Neural cell (in vitro differentiated cells): ENCODE results near the gene CCDC106. TPM values are rescaled to one million over a fixed set of nuclear protein-coding genes. Genes with fewer than 3 reads are reported as not detected.

Experiments used
- H2AFZ ChIP-seq: fragments of 200-600, 300-800 bp; sonication (generic), shearing (Covaris generic); 2 replicates; pipeline ENCODE4 v1.6.0; 2014; ENCODE audit warnings: low read depth, mild to moderate bottlenecking, antibody characterized with exemption, low read length, moderate library complexity
- H3F3A ChIP-seq: fragments of 200-600 bp; shearing (Covaris generic); 2 replicates; pipeline ENCODE4 v1.6.1; 2016; ENCODE audit warnings: mild to moderate bottlenecking, moderate library complexity, mixed read lengths, antibody characterized with exemption, low read length; ENCODE audit not compliant: insufficient read depth, poor library complexity, severe bottlenecking
- H3K27ac ChIP-seq: fragments of 200-600, 300-800 bp; sonication (generic), shearing (Covaris generic); 2 replicates; pipeline ENCODE4 v1.5.1; 2014; ENCODE audit warnings: mild to moderate bottlenecking, low read length, moderate library complexity
- H3K27me3 ChIP-seq: fragments of 300-800, 200-600 bp; sonication (generic), shearing (Covaris generic); 2 replicates; pipeline ENCODE4 v1.6.0; 2014; ENCODE audit warnings: mild to moderate bottlenecking, low read depth, low read length, moderate library complexity; ENCODE audit not compliant: insufficient read depth
- H3K36me3 ChIP-seq: fragments of 300-800, 200-600 bp; sonication (generic), shearing (Covaris generic); 2 replicates; pipeline ENCODE4 v1.5.1; 2014; ENCODE audit warnings: mild to moderate bottlenecking, antibody characterized with exemption, low read length, moderate library complexity; ENCODE audit not compliant: insufficient read depth
- H3K4me2 ChIP-seq: fragments of 300-800, 200-600 bp; sonication (generic), shearing (Covaris generic); 2 replicates; pipeline ENCODE4 v1.6.0; 2014; ENCODE audit warnings: mild to moderate bottlenecking, low read length
- H3K4me3 ChIP-seq: fragments of 300-800, 200-600 bp; sonication (generic), shearing (Covaris generic); 2 replicates; pipeline ENCODE4 v1.5.1; 2014; ENCODE audit warnings: mild to moderate bottlenecking, low read length, moderate library complexity
- H3K79me2 ChIP-seq: fragments of 200-600 bp; shearing (Covaris generic); replicated peaks from 2 replicates; pipeline ENCODE4 v1.6.0; 2014; ENCODE audit warnings: mild to moderate bottlenecking, low read length, moderate library complexity; ENCODE audit not compliant: insufficient read depth
- H3K9ac ChIP-seq: fragments of 300-800, 200-600 bp; sonication (generic), shearing (Covaris generic); 2 replicates; pipeline ENCODE4 v1.6.1; 2016; ENCODE audit warnings: mild to moderate bottlenecking, low read length, mixed read lengths
- H3K9me2 ChIP-seq: fragments of 200-600 bp; shearing (Covaris generic); 2 replicates; pipeline ENCODE4 v1.6.1; 2016; ENCODE audit warnings: mild to moderate bottlenecking, low read length, mixed read lengths; ENCODE audit not compliant: insufficient read depth
- H3K9me3 ChIP-seq: fragments of 200-600, 300-800 bp; sonication (generic), shearing (Covaris generic); 2 replicates; pipeline ENCODE4 v1.6.1; 2016; ENCODE audit warnings: mild to moderate bottlenecking, mixed run types, low read length, moderate library complexity, mixed read lengths
- H4K20me1 ChIP-seq: fragments of 200-600 bp; shearing (Covaris generic); 2 replicates; pipeline ENCODE4 v1.6.1; 2016; ENCODE audit warnings: mild to moderate bottlenecking, mixed run types; ENCODE audit not compliant: insufficient read depth
- EP300 ChIP-seq: fragments of 450-650 bp; conservative IDR thresholded peaks from 2 replicates; pipeline ENCODE4 v1.6.1; 2014; ENCODE audit warnings: antibody characterized with exemption, mild to moderate bottlenecking, moderate library complexity; ENCODE audit not compliant: poor library complexity, severe bottlenecking
- EZH2 ChIP-seq: fragments of 200-600, 300-800 bp; shearing (Covaris generic), sonication (generic); IDR thresholded peaks from 2 replicates; pipeline ENCODE4 v1.6.1; 2014; ENCODE audit warnings: antibody characterized with exemption, low read length, borderline replicate concordance, mild to moderate bottlenecking; ENCODE audit not compliant: insufficient read depth, poor library complexity, severe bottlenecking
- MXI1 ChIP-seq: fragments of 450-650 bp; conservative IDR thresholded peaks from 2 replicates; pipeline ENCODE4 v1.6.1; 2014; ENCODE audit warnings: antibody characterized with exemption, mild to moderate bottlenecking; ENCODE audit not compliant: poor library complexity, severe bottlenecking
- POLR2AphosphoS5 ChIP-seq: IDR thresholded peaks from 2 replicates; pipeline ENCODE4 v1.6.1; 2012
- RAD21 ChIP-seq: fragments of 450-650 bp; conservative IDR thresholded peaks from 2 replicates; pipeline ENCODE4 v1.6.1; 2014; ENCODE audit warnings: antibody characterized with exemption, mild to moderate bottlenecking, moderate library complexity
- SMC3 ChIP-seq: fragments of 450-650 bp; conservative IDR thresholded peaks from 2 replicates; pipeline ENCODE4 v1.6.1; 2014; ENCODE audit warnings: antibody characterized with exemption, mild to moderate bottlenecking, moderate library complexity; ENCODE audit not compliant: poor library complexity
- TAF1 ChIP-seq: IDR thresholded peaks from 2 replicates; pipeline ENCODE4 v1.6.1; 2012; ENCODE audit warnings: low read depth
- polyA plus RNA-seq: library from polyadenylated mRNA; depleted of rRNA; stranded (reverse); fragments of >200 nt; gene quantifications from 2 replicates; pipeline ENCODE4 v1.2.3, GENCODE V29; 2014
- TF ChIP-seq, protein P1 (sequence below): IDR thresholded peaks from 2 replicates; pipeline ENCODE4 v1.6.1; 2012; ENCODE audit warnings: borderline replicate concordance
- TF ChIP-seq, protein P2 (sequence below): fragments of 450-650 bp; IDR thresholded peaks from 2 replicates; pipeline ENCODE4 v1.5.1; 2014; ENCODE audit warnings: antibody characterized with exemption, mild to moderate bottlenecking, moderate library complexity; ENCODE audit not compliant: poor library complexity, severe bottlenecking

CCDC106 gene
- polyA plus RNA-seq, 1 donor from 2014 or later, result 33.8 TPM

DNA sequence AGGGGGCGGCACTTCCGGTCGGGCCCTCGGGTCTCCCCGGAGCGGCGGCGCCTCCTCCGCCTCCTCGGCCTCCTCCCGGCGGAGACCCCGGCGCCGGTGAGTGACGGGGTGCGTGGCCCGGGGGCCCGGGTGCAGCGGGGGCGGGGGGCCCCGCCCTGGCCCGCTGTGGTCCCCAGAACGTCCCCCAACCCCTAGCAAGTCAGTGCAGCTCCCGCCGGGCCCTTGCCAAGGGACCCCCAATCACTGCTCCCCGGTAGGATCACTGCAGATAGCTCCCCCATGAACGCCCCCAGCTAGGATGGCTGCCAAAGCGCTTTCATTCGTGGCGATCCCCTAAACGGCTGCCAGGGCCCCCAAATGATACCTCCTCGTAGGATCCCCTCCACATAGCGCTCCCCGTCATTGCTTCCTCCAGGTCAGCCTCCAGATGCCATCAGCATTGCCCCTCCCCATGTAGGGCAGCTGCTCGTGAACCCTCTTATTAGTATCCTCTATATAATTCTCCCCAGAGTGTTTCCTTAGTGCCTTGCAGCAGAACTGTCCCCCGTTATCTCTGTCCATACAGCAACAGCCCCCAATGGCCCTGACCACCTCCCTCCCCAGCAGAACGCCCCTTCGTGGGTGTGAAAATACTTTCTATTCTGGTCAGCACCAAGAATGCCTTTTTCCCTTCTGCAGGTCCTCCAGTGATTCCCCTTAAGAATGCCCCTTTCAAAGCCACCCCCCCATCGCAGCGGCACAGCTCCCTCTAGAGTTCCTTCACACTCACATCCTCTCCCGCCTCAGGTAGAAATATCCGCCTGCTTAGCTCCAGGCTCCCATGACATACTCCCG lies 42.2 kb upstream of the CCDC106 start, which contains the start of gene ZNF865:
ZNF865 (plus strand) TSS at position 11 of the 834 bp plus-strand sequence. CDS start 7,972 bp downstream, outside the sequence.
- TF ChIP-seq, protein P1, sequence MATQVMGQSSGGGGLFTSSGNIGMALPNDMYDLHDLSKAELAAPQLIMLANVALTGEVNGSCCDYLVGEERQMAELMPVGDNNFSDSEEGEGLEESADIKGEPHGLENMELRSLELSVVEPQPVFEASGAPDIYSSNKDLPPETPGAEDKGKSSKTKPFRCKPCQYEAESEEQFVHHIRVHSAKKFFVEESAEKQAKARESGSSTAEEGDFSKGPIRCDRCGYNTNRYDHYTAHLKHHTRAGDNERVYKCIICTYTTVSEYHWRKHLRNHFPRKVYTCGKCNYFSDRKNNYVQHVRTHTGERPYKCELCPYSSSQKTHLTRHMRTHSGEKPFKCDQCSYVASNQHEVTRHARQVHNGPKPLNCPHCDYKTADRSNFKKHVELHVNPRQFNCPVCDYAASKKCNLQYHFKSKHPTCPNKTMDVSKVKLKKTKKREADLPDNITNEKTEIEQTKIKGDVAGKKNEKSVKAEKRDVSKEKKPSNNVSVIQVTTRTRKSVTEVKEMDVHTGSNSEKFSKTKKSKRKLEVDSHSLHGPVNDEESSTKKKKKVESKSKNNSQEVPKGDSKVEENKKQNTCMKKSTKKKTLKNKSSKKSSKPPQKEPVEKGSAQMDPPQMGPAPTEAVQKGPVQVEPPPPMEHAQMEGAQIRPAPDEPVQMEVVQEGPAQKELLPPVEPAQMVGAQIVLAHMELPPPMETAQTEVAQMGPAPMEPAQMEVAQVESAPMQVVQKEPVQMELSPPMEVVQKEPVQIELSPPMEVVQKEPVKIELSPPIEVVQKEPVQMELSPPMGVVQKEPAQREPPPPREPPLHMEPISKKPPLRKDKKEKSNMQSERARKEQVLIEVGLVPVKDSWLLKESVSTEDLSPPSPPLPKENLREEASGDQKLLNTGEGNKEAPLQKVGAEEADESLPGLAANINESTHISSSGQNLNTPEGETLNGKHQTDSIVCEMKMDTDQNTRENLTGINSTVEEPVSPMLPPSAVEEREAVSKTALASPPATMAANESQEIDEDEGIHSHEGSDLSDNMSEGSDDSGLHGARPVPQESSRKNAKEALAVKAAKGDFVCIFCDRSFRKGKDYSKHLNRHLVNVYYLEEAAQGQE, result no peak
- TF ChIP-seq SMC3, result peak; percentile 84
- TF ChIP-seq, protein P2, sequence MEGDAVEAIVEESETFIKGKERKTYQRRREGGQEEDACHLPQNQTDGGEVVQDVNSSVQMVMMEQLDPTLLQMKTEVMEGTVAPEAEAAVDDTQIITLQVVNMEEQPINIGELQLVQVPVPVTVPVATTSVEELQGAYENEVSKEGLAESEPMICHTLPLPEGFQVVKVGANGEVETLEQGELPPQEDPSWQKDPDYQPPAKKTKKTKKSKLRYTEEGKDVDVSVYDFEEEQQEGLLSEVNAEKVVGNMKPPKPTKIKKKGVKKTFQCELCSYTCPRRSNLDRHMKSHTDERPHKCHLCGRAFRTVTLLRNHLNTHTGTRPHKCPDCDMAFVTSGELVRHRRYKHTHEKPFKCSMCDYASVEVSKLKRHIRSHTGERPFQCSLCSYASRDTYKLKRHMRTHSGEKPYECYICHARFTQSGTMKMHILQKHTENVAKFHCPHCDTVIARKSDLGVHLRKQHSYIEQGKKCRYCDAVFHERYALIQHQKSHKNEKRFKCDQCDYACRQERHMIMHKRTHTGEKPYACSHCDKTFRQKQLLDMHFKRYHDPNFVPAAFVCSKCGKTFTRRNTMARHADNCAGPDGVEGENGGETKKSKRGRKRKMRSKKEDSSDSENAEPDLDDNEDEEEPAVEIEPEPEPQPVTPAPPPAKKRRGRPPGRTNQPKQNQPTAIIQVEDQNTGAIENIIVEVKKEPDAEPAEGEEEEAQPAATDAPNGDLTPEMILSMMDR, result peak; percentile 92
- peak; percentile 83 for TF ChIP-seq RAD21
- TF ChIP-seq MXI1, result no peak
- TF ChIP-seq EP300, result no peak
- no peak for TF ChIP-seq TAF1
- peak; percentile 48 for TF ChIP-seq POLR2AphosphoS5
- TF ChIP-seq EZH2, result no peak
- H3K4me3 ChIP-seq, result peak within 1 kb of the TSS; percentile 97
- H3K36me3 ChIP-seq, result peaks cover 8% of the 10 kb centered on the region

GRCh38 chr19:55606471-55606787 lies 41.6 kb upstream of the CCDC106 start:
- H2AFZ ChIP-seq, result no peak overlapping the region
- TF ChIP-seq, protein P1, result no peak
- TF ChIP-seq MXI1 (no peak), POLR2AphosphoS5 (no peak), RAD21 (no peak), TAF1 (no peak)
- H3K27ac ChIP-seq, result peak overlapping the region; percentile 97

More for the DNA sequence above, 42.2 kb upstream of the CCDC106 start, which contains the start of gene ZNF865:
- Histone ChIP-seq H3K9me3 (no peaks in the 10 kb centered on the region), H3K27ac (peak within 1 kb of the TSS; percentile 97), H4K20me1 (no peaks in the 10 kb centered on the region), H3F3A (no peaks in the 10 kb centered on the region), H3K4me2 (peak within 1 kb of the TSS; percentile 87), H3K9me2 (no peaks in the 10 kb centered on the region), H3K79me2 (peaks cover 30% of the 10 kb centered on the region), H3K9ac (peak within 1 kb of the TSS; percentile 97), H3K27me3 (no peaks in the 10 kb centered on the region), H2AFZ (peak within 1 kb of the TSS; percentile 65)

More at GRCh38 chr19:55606471-55606787, 41.6 kb upstream of the CCDC106 start:
- no peaks in the 10 kb centered on the region for H3F3A ChIP-seq
- no peaks in the 10 kb centered on the region for H4K20me1 ChIP-seq
- H3K9ac ChIP-seq, result peak overlapping the region; percentile 97
- H3K9me2 ChIP-seq, result no peaks in the 10 kb centered on the region
- H3K27me3 ChIP-seq, result no peaks in the 10 kb centered on the region
- H3K4me3 ChIP-seq, result peak overlapping the region; percentile 97
- peaks cover 25% of the 10 kb centered on the region for H3K79me2 ChIP-seq
- H3K4me2 ChIP-seq, result peak overlapping the region; percentile 81
- H3K9me3 ChIP-seq, result no peaks in the 10 kb centered on the region
- peaks cover 8% of the 10 kb centered on the region for H3K36me3 ChIP-seq
